HepG2 (cell line): ENCODE results near the gene HBEGF. TPM values are rescaled to one million over a fixed set of nuclear protein-coding genes. Genes with fewer than 3 reads are reported as not detected.

Source experiments
- ATAC-seq: fragments of 200-7000 bp; cut with Tn5 transposase; 3 replicates; pipeline ENCODE4 v1.9.1; 2020; ENCODE audit warnings: mild to moderate bottlenecking, moderate library complexity
- BruUV-seq: library from RNA; stranded (reverse); fragments of 400-500 nt; replicated peaks from 2 replicates; lab custom pipeline; 2021; lab: Mats Ljungman, UMichigan
- CTCF ChIA-PET: fragments of 300-600 bp; formaldehyde crosslinking; extraction: SDS; loops from one replicate; lab custom pipeline; 2021; ENCODE audit warnings: low total read pairs, inconsistent platforms, low intra/inter-chr PET ratio; lab: Yijun Ruan, JAX
- POLR2A ChIA-PET: fragments of 350-600 bp; sonication (Branson Sonifier 250); formaldehyde crosslinking; loops from one replicate; lab custom pipeline; 2020; ENCODE audit warnings: antibody characterized with exemption, inconsistent platforms; lab: Yijun Ruan, JAX
- DNase-seq: peaks from one replicate; pipeline ENCODE4 v3.0.0-alpha.2; 2015; ENCODE audit warnings: low spot score
- FAIRE-seq: peaks from 3 replicates; lab custom pipeline; 2011; peaks lifted over from hg19 to GRCh38; lab: Jason Lieb, UNC
- H2AFZ ChIP-seq: one replicate; pipeline ENCODE4 v1.6.1; 2011; ENCODE audit warnings: low read length, inconsistent platforms
- H3K27ac ChIP-seq: fragments of 300-600 bp; 3 replicates; pipeline ENCODE4 v1.8.0; 2011; ENCODE audit warnings: mixed run types, mild to moderate bottlenecking, mixed read lengths, low read length, inconsistent platforms; ENCODE audit not compliant: insufficient read depth; ENCODE audit errors: extremely low read length
- H3K27me3 ChIP-seq, 2 experiments: fragments of 200-600 bp in 1 of 2; 2 replicates in 1 of 2; 3 replicates in 1 of 2; pipeline versions ENCODE4 v1.6.0 to v1.8.0; 2011; ENCODE audit warnings: low read length in 2 of 2, mild to moderate bottlenecking in 2 of 2, moderate library complexity in 2 of 2, inconsistent platforms in 1 of 2; ENCODE audit not compliant: insufficient read depth in 2 of 2, control insufficient read depth in 1 of 2
- H3K36me3 ChIP-seq, 2 experiments: fragments of 200-600 bp in 1 of 2; replicated peaks in 1 of 2; 2 replicates in 1 of 2; 3 replicates in 1 of 2; pipeline versions ENCODE4 v1.5.1 to v1.8.0; 2011; ENCODE audit warnings: low read length in 2 of 2, inconsistent platforms in 1 of 2; ENCODE audit not compliant: insufficient read depth in 2 of 2, control insufficient read depth in 1 of 2
- H3K4me1 ChIP-seq: 2 replicates; pipeline ENCODE4 v1.5.1; 2012; ENCODE audit warnings: low read length, inconsistent platforms; ENCODE audit not compliant: insufficient read depth
- H3K4me2 ChIP-seq: 2 replicates; pipeline ENCODE4 v1.6.0; 2011; ENCODE audit warnings: low read depth, low read length, inconsistent platforms
- H3K4me3 ChIP-seq, 3 experiments: fragments of 200-600 bp in 1 of 3; sonication (generic), shearing (Covaris generic) in 1 of 3; replicated peaks in 1 of 3; 2 replicates each; pipeline ENCODE4 v1.5.1; 2011 to 2016; ENCODE audit warnings: low read length in 3 of 3, inconsistent platforms in 2 of 3, low read depth in 2 of 3, mild to moderate bottlenecking in 2 of 3, control low read depth in 1 of 3, mixed read lengths in 1 of 3; ENCODE audit not compliant: insufficient read depth in 1 of 3
- H3K79me2 ChIP-seq: one replicate; pipeline ENCODE4 v1.6.1; 2011; ENCODE audit warnings: low read length, inconsistent platforms; ENCODE audit not compliant: insufficient read depth
- H3K9ac ChIP-seq: 2 replicates; pipeline ENCODE4 v1.6.0; 2011; ENCODE audit warnings: mild to moderate bottlenecking, low read depth, low read length, inconsistent platforms; ENCODE audit not compliant: insufficient read depth
- H3K9me3 ChIP-seq: 2 replicates; pipeline ENCODE4 v1.5.1; 2012; ENCODE audit warnings: mild to moderate bottlenecking, low read length
- H4K20me1 ChIP-seq: 2 replicates; pipeline ENCODE4 v1.6.0; 2011; ENCODE audit warnings: inconsistent platforms, mild to moderate bottlenecking, low read length, moderate library complexity; ENCODE audit not compliant: insufficient read depth
- HIC2 ChIP-seq: sonication (generic); formaldehyde crosslinking; IDR thresholded peaks from 2 replicates; pipeline ENCODE4 v1.9.0; 2022; ENCODE audit warnings: low read depth, missing genetic modification reagents
- LCORL ChIP-seq, 2 experiments: fragments of 450-650 bp in 1 of 2; sonication (generic) in 1 of 2; formaldehyde crosslinking in 1 of 2; IDR thresholded peaks; 2 replicates each; pipeline versions ENCODE4 v1.5.0 to v1.6.1; 2017 to 2020; ENCODE audit warnings: antibody characterized with exemption in 1 of 2, missing genetic modification reagents in 1 of 2
- NFIB ChIP-seq: sonication (generic); formaldehyde crosslinking; IDR thresholded peaks from 2 replicates; pipeline ENCODE4 v1.9.0; 2021; ENCODE audit warnings: missing genetic modification reagents, mild to moderate bottlenecking, borderline replicate concordance
- SUZ12 ChIP-seq: fragments of 150-350 bp; IDR thresholded peaks from 2 replicates; pipeline ENCODE4 v1.6.1; 2014; ENCODE audit warnings: low read depth, low read length
- ZNF124 ChIP-seq: sonication (generic); formaldehyde crosslinking; IDR thresholded peaks from 2 replicates; pipeline ENCODE4 v1.4.0; 2020; ENCODE audit warnings: missing genetic modification reagents
- ZNF777 ChIP-seq: sonication (generic); formaldehyde crosslinking; IDR thresholded peaks from 2 replicates; pipeline ENCODE4 v1.4.0; 2020; ENCODE audit warnings: missing genetic modification reagents
- ZNF781 ChIP-seq: sonication (generic); formaldehyde crosslinking; IDR thresholded peaks from 2 replicates; pipeline ENCODE4 v1.5.1; 2020; ENCODE audit warnings: borderline replicate concordance, mild to moderate bottlenecking, missing genetic modification reagents; ENCODE audit errors: not compliant biosample characterization
- ZSCAN5A ChIP-seq: sonication (generic); formaldehyde crosslinking; IDR thresholded peaks from 2 replicates; pipeline ENCODE4 v1.8.0; 2022; ENCODE audit warnings: mild to moderate bottlenecking, missing genetic modification reagents, borderline replicate concordance
- WGBS: methylation state at CpG from one replicate; pipeline ENCODE4 v1.1.6; 2017; ENCODE audit warnings: low lambda C conversion rate; 5-methylcytosine and 5-hydroxymethylcytosine counted together
- in situ Hi-C: cut with HindIII; loops from 2 replicates; pipeline ENCODE4 v1.10.0; 2017; ENCODE audit warnings: low pct_unique_long_range_greater_than_20kb; ENCODE audit not compliant: extremely low pct_ligation_motif_present
- intact Hi-C: fragments of 100-400 bp; cut with micrococcal nuclease; formaldehyde crosslinking; loops from one replicate; pipeline ENCODE4 v1.10.0; 2022; ENCODE audit not compliant: unreplicated experiment
- polyA plus RNA-seq, 8 experiments: library from polyadenylated mRNA; depleted of rRNA in 3 of 8; stranded (reverse) in 7 of 8; unstranded in 1 of 8; fragments of >200 nt; fragmentation: Illumina TruSeq in 4 of 8; extraction: Trizol in 4 of 8; gene quantifications; 2 replicates each; pipeline versions ENCODE4 v1.2.1 to v1.2.3, GENCODE V29; 2011 to 2016; ENCODE audit warnings: low read depth in 4 of 8, missing spikeins in 1 of 8, mixed read lengths in 1 of 8; ENCODE audit not compliant: insufficient read depth in 1 of 8
- total RNA-seq, 5 experiments: library from RNA; depleted of rRNA; stranded (reverse); fragments of >200 nt; fragmentation: Illumina TruSeq; extraction: Trizol; gene quantifications; 2 replicates each; pipeline ENCODE4 v1.2.3, GENCODE V29; 2016; ENCODE audit warnings: low read depth in 1 of 5
- TF ChIP-seq, protein P1 (sequence below): sonication (generic); formaldehyde crosslinking; IDR thresholded peaks from 2 replicates; pipeline ENCODE4 v1.5.0; 2020; ENCODE audit warnings: mild to moderate bottlenecking, missing genetic modification reagents, borderline replicate concordance
- TF ChIP-seq, protein P2 (sequence below): sonication (generic); formaldehyde crosslinking; IDR thresholded peaks from 2 replicates; pipeline ENCODE4 v1.4.0; 2020; ENCODE audit warnings: low read depth, missing genetic modification reagents

The HBEGF gene
- total and polyA plus RNA-seq, 2 of the 13 experiments (the other 11 are each of a cell fraction or from before 2014, with no cell fraction given): 1.7 to 5.0 TPM

DNA sequence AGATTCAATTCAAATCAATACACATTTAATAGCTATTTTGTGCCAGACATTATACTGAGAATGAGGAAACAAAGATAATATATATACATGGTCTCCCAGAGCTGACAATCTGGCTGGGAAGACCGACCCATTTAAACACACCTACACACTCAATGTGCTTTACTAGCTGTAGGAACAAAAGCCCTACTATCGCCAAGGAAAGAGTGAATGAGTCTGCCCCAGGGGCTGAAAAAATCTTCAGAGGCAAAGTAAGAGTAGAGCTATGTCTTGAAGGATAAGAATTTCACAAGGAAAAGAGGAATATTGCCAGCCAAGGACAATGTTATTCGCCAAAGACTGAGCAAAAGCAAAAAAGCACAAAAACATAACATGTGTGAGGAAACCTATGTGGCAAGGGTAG lies 50.1 kb downstream of the HBEGF start (continued):
- TF ChIP-seq HIC2 (CRISPR knock-in tag): no peak

- Histone ChIP-seq H3K4me1 (peaks cover 94% of the 10 kb centered on the region), H4K20me1 (peaks cover 2% of the 10 kb centered on the region; the same call in 1 of the 2 replicates), H3K27me3 (no peaks in the 10 kb centered on the region; a peak in 1 of 5 replicates), H3K9me3 (no peaks in the 10 kb centered on the region), H3K4me3 (no peak overlapping the region), H3K27ac (peak overlapping the region; percentile 87), H3K9ac (no peak overlapping the region; the same call in 1 of the 2 replicates), H2AFZ (no peak overlapping the region), H3K79me2 (peaks cover 92% of the 10 kb centered on the region), H3K4me2 (peak overlapping the region; percentile 34), H3K36me3 (peaks cover 3 to 8% of the 10 kb centered on the region in 2 experiments; a peak in 2 of 5 replicates)
- WGBS: 100% methylated on average over 1 of the region's 1 CpG
- intact Hi-C loops (no loop called here), in situ Hi-C loops (no loop called here)
- ATAC-seq: no peak
- peak; percentile 67 for DNase-seq
- no peak for FAIRE-seq
- CTCF ChIA-PET: no interaction called here
- POLR2A ChIA-PET: interaction anchor here (1.5 kb wide), 1 partner anchor 51 kb away, joined by 4 read pairs; the partner anchor contains the start of gene HBEGF
- no TSS peak for BruUV-seq
- TF ChIP-seq SUZ12 (no peak), LCORL (IDR thresholded peaks at IDR 0.05) (peak; percentile 96), LCORL (CRISPR knock-in tag; IDR thresholded peaks at IDR 0.05) (no peak), ZNF781 (CRISPR knock-in tag) (no peak), ZSCAN5A (CRISPR knock-in tag) (no peak), ZNF124 (no peak), ZNF777 (CRISPR knock-in tag) (no peak), NFIB (CRISPR knock-in tag) (no peak)
- TF ChIP-seq, protein P1, sequence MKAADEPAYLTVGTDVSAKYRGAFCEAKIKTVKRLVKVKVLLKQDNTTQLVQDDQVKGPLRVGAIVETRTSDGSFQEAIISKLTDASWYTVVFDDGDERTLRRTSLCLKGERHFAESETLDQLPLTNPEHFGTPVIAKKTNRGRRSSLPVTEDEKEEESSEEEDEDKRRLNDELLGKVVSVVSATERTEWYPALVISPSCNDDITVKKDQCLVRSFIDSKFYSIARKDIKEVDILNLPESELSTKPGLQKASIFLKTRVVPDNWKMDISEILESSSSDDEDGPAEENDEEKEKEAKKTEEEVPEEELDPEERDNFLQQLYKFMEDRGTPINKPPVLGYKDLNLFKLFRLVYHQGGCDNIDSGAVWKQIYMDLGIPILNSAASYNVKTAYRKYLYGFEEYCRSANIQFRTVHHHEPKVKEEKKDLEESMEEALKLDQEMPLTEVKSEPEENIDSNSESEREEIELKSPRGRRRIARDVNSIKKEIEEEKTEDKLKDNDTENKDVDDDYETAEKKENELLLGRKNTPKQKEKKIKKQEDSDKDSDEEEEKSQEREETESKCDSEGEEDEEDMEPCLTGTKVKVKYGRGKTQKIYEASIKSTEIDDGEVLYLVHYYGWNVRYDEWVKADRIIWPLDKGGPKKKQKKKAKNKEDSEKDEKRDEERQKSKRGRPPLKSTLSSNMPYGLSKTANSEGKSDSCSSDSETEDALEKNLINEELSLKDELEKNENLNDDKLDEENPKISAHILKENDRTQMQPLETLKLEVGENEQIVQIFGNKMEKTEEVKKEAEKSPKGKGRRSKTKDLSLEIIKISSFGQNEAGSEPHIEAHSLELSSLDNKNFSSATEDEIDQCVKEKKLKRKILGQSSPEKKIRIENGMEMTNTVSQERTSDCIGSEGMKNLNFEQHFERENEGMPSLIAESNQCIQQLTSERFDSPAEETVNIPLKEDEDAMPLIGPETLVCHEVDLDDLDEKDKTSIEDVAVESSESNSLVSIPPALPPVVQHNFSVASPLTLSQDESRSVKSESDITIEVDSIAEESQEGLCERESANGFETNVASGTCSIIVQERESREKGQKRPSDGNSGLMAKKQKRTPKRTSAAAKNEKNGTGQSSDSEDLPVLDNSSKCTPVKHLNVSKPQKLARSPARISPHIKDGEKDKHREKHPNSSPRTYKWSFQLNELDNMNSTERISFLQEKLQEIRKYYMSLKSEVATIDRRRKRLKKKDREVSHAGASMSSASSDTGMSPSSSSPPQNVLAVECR (CRISPR knock-in tag): no peak
- TF ChIP-seq, protein P2, sequence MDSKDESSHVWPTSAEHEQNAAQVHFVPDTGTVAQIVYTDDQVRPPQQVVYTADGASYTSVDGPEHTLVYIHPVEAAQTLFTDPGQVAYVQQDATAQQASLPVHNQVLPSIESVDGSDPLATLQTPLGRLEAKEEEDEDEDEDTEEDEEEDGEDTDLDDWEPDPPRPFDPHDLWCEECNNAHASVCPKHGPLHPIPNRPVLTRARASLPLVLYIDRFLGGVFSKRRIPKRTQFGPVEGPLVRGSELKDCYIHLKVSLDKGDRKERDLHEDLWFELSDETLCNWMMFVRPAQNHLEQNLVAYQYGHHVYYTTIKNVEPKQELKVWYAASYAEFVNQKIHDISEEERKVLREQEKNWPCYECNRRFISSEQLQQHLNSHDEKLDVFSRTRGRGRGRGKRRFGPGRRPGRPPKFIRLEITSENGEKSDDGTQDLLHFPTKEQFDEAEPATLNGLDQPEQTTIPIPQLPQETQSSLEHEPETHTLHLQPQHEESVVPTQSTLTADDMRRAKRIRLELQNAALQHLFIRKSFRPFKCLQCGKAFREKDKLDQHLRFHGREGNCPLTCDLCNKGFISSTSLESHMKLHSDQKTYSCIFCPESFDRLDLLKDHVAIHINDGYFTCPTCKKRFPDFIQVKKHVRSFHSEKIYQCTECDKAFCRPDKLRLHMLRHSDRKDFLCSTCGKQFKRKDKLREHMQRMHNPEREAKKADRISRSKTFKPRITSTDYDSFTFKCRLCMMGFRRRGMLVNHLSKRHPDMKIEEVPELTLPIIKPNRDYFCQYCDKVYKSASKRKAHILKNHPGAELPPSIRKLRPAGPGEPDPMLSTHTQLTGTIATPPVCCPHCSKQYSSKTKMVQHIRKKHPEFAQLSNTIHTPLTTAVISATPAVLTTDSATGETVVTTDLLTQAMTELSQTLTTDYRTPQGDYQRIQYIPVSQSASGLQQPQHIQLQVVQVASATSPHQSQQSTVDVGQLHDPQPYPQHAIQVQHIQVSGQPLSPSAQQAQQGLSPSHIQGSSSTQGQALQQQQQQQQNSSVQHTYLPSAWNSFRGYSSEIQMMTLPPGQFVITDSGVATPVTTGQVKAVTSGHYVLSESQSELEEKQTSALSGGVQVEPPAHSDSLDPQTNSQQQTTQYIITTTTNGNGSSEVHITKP: no peak
These were observed 51.0 kb downstream of the HBEGF start for GRCh38 chr5:140295414-140295813.
